Activated CD4-positive, CD25-positive, alpha-beta regulatory T cell treated with anti-CD3 and anti-CD28 coated beads, Interleukin-2, amount 50 U/mL, for 72 hours (primary cell): ENCODE results near the gene PIK3R1.

Source experiments
- DNase-seq: peaks from one replicate; pipeline ENCODE4 v3.0.0; 2021

Gene PIK3R1

DNA sequence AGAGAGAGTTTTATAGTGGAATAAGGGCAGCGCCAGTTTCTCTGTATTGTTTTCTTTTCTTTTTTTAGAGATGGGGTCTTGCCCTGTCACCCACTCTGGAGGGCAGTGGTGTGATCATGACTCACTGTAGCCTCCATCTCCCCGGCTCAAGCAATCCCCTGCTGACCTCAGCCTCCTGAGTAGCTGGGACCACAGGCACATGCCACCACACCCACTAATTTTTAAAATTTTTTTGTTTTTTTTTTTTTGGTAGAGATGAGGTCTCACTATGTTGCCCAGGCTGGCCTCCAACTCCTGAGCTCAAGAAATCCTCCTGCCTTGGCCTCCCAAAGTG is 119.0 kb downstream of the PIK3R1 start:
- no peak for DNase-seq

DNA sequence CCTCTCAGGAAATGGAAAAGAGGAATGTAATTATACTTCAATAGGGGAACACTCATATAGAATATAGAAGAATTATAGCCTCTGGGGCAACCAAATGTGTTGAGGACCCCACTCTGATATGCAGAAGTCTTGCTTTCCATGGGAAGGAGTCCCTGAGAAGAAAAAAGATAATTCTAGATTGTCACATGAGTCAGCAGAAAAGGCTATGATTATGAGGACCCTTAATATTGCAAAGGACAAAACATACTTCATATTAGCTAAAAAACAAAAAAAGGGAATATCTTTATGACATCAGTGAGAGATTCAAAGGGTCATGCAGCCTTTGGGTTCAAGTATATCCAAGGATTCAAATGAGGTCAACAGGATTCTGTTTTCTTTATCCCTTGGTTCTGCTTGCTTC is 119.5 kb downstream of the PIK3R1 start:
- DNase-seq = no peak

DNA sequence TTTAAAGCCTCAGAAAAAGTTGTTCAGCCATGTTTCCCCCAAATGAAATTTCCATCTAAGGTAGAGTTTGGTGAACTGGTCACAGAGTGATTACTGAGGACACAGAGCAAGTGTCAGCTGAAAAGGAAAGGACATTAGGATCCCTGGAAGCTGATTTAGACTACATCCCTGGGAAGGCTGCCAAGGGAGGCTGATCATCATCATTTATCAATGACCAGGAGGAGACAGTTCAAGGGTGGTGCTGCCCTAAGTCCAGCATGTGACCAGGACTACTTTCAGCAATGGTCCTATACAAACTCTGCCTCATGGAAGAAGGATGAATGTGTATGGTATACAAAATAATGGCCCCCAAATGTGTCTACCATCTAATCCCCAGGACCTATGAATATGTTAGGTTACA is 120.6 kb downstream of the PIK3R1 start:
- DNase-seq = no peak

DNA sequence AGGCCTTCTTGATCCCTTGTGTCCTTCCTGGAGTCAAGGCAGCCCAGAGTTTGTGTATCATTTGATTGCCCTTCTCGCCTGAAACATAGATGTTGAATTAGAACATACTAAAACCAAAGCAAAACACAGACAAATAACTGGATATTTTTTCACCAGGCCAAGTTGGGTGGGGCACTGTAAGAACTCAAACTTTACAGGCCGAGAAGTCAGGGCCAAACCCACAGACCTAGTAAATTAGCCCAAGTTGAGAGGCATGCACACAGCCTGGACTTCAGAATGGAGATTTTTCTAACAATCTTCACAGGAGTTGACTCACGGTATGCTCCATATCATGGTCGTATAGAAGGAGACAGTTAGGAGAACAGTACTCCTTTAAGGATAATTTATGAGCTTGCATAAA is 121.7 kb downstream of the PIK3R1 start:
- no peak for DNase-seq

DNA sequence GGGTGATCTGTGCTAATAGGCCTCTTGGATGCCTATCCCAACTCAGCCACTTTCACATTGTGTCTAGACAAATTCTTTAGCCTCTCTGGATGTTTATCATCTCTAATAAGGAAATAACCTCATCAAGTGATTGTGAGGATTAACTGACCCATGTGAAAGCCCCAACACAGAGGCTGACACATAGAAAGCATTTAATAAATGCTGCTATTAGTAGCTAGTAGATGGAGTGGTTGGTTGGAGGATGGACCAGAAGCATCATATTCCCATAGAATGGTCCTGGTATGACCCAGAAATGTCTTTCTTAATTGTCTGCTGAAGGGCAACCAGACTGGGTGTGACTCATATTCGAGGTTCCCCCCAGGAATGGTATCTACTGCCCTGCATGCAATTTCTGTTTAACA is 124.4 kb downstream of the PIK3R1 start:
- DNase-seq = no peak

DNA sequence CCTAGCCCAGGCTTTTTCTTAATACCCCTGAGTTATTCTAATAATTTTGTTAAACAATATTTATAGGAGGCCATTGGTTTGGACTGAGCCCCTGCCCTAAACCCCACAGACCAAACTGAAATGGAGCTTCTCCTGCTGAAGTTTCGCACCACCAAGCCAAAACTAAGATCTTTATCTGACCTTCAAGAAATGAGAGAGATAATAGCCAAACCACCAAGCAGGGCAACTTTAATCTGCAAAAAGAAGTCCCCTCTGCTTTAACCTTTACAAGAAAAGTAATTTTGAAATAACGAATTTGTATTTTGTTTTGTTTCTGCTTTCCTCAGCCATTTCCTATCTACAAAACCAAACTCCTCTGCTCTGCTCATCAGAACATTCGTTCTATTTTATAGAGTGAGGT is 125.5 kb downstream of the PIK3R1 start:
- no peak for DNase-seq

DNA sequence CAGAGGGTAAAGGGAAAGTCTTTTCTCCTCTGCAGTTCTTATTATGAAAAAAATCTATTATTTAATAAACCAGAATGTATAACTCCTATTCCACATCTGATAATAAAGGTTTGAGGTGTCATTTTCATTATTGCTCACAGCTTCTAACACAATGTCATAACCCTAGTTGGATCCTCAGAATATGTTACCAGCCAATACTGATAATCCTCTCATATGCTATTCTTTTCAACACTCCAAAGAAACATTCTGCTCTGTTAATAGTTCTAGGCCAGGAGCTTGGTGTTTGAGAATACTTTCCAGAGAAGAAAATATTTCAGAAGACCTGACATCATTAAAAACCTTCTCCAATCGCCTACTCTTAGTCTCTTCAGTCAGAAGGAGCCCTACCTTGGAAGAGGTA is 127.1 kb downstream of the PIK3R1 start:
- DNase-seq = no peak

DNA sequence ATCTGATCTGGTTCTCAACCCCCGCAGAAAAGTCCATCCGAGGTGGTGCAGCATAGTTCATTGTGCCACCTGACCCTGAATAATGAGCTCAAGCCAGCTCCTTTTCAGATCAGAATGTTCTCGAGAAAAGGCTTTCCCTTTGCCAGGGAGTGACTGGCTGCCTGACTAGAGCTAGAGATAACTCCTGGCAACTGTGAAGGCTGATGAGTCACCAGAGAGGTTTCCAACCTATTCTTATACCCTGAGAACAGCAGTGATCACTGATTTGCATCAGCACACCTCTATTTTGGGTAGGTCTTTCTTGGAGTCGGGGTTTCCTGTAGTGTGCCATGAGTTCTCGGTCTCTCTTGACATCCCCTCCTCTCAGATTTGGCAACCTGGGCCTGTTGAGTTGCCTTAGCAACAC is 127.9 kb downstream of the PIK3R1 start:
- no peak for DNase-seq

DNA sequence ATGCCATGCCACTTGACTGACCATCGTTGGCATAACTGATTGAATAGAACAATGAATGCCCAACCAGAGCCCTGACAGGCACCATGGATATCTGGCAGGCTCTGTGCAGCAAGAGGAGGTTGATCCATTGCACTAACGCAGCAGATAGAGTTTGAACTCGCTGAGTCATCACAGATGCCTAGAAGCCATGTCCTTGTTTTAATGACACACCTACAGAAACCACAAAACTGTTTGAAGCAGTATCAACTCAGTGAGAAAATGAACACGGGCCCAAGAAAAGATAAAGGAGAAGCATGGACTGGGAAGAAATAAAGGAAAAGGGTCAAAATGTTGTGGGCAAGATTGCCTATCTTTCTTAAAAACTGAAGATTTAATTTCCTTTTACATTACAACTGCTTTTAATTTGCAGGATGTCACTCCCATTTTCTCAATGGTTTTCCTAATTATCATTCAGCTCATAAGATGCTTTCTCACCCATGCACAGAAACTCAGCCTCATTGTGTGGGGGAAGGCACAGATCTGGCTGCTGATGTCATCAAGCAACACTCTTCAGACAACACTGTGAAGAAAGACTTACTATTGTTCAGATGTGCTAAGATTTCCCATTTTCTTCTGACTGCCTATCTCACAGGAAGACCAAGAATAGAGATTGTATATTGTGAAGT is 129.0 kb downstream of the PIK3R1 start:
- DNase-seq = no peak

DNA sequence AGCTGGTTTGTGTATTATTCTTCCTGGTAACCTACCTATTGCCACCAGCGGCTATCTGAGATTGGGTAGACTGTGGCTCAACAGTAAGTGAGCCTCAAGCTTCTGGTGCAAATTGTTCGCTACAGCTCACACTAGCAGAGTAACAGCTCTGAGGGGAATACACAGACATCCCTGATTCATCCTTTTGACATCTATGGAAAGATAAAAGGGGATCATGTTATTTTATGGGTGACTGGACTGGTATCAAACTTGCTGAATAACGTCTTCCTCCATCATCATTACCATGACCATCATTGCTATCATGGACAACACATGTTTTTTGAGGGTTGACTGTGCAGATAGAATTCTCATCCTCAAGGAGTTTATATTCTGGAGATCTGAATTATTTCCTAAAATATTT is 129.6 kb downstream of the PIK3R1 start:
- DNase-seq = no peak

DNA sequence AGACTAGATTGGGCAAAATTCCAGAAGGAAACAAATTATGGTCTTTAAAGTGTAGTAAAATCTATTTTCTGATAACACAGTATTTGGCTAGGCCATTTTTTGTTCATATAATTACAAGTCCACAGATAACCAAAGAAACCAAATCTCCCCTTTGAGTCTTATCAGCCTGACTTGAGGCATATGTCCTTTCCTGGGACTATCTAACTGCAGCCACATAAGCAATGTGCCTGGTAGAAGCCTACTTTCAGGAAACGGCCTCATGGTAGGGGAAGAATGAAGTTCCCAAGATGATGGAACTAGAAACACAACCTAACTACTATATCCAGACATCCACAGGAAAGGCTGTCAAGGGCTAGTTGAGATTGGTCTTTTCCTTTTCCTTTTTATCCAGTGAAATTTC is 130.0 kb downstream of the PIK3R1 start:
- DNase-seq = no peak

DNA sequence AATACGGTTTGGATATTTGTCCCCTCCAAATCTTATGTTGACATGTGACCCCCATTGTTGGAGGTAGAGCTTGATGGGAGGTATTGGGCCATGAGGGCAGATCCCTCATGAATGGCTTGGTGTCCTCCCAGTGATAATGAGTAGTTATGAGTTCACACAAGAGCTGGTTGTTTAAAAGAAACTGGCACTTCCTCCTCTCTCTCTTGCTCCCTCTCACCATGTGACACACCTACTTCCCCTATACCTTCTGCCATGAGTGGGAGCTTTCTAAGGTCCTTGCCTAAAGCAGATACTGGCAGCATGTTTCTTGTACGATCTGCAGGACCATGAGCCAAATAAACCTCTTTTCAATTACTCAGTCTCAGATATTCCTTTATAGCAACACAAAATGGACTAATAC is 132.0 kb downstream of the PIK3R1 start:
- no peak for DNase-seq

DNA sequence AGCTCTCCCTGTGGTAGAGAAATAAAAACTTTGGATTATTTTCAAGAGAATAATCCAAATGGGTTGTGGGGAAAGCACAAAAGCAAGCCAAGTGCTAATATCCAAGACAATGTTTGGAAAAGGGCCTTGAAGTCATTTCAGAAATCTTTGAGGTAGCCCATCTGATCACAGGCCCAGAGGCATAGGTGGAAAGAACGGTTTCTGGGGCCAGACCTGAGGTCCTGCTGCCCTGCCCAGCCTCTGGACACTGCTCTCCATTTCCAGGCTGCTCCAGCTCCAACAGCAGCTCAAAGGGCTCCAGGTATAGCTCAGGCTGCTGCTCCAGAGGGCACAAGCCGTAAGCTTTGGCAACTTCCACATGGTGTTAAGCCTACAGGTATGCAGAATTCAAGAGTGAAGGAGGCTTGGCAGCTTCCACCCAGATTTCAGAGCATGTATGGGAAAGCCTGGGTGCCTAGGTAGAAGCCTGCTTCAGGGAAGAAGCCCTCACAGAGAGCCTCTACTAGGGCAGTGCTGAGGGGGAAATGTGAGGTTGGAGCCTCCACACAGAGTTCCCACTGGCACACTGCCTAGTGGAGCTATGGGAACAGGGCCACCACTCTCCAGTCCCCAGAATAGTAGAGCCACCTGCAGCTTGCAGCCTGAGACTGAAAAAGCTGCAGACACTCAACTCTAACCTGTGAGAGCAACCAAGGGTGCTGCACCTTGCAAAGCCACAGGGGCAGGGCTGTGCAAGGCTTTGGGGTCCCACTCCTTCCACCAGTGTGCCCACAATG is 133.1 kb downstream of the PIK3R1 start:
- no peak for DNase-seq

DNA sequence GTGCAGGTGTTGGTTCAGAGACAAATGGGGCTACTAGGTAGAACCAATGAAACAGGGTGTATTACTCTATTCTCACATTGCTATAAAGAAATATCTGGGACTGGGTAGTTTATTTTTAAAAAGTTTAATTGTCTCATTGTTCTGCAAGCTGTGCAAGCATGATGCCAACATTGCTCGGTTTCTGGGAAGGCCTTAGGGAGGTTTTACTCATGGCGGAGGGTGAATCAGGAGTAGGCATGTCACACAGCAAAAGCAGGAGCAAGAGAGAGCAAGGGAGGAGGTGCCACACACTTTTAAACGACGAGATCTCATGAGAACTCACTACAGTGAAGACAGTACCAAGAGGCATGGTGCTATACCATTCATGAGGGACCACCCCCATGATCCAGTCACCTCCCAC is 134.6 kb downstream of the PIK3R1 start:
- no peak for DNase-seq
